GM20431 (cell line): Measurements from ENCODE around the gene TTLL12.

Experiments
- in situ Hi-C: fragments of 300-500 bp; cut with MseI, MboI; formaldehyde crosslinking; loops from one replicate; pipeline ENCODE4 v1.15.0; 2020; ENCODE audit warnings: low sequenced_read_pairs; ENCODE audit not compliant: unreplicated experiment

Gene TTLL12

DNA sequence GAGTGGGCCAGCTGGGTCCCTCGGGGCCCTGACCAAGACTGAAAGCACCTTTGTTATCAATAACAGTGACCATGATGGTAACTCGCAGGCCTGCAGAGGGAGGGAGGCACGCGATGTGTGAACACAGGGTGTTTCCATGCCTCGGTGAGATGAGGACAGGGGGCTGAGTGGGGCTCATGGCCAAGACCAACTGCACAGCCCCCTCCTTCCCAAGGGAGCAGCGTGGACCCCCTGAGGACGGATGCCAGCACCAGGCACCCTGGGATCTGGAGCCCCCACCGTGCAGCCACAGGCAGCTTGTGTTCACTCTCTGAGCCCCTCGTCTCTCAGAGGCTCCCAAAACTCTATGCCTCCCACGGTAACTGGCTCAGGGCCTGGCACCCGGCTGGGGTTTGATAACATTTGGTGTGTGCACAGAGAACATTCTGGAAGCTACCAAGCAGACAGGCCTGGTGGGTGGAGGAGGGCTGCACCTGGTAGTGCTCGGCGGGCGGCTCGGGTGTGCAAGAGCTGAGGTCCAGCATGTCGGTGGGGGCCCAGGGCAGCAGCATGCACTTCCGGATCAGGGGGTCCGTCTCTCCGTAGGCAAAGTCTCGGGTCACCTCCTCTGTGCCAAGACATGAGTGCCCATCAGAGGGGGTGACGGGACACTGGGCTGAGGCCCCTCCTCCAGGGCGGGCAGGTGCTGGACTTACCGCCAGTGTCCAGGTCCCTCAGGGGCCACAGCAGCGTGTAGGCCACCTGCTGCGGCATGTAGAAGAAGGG is 7.6 kb downstream of the TTLL12 start:
- in situ Hi-C loops = no loop called here

DNA sequence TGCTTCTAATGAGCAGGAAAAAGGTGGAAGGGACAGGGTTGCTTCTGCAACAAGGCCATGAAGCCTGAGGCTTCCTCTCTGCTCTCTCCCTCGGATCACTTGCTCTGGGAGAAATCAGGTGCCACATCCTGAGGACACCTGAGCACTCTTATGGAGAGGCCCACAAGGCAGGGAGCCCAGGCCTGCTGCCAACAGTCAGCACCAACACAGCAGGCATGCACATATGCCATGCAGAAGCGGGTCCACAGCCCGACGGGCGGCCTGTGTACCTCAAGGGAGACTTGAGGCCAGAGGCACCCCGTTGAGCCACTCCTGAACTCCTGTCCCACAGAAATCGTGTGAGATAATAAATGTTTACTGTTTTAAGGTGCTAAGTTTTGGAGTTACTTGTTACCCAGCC is 9.5 kb downstream of the TTLL12 start:
- in situ Hi-C loops = no loop called here

DNA sequence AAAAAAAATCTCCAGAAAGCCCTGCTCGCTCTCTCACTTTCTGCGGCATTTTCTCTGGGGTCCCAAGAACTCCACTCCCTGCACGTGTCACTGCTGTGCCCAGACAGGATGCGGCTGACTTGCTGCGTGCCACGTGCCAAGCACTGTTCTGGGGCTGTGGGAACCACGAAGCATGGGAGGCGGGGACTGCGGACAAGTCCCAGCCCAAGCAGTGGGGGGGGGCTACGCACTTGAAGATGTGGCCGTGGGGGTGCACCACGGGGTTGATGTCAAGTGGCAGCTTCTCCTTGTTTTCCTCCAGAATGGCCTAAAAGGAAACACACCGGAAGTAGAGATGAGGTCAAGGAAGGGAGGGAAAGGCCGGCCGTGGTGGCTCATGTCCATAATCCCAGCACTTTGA is 10.8 kb downstream of the TTLL12 start:
- in situ Hi-C loops = no loop called here

DNA sequence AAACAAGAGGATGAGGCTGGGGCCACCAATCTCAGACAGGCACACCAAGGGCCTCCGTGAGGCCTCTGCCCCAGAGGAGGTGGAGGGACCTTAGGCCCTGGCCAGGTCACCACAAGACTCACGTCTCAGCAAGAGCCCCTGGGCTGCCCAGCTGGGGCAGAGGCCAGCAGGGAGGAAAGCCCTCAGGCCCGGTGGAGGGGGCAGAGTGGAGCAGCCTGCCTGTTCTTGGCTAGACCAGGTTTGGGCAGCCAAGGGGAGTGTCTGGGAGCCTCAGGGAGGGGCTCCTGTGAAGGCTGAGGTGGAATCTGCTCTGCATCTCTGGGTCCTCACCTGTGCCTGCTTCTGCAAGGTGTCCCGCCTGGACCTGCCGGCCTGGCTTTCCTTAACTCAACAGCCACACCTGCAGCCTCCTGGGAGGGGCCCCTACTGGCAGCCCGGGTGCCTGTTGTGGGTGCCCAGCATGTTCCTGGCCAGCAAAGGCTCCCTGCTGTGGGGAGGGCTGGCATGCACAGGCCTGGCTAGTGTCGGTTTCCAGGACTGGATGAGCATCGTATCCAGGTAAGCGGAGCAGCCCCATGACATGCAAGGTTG is 11.9 kb downstream of the TTLL12 start:
- in situ Hi-C loops = no loop called here

DNA sequence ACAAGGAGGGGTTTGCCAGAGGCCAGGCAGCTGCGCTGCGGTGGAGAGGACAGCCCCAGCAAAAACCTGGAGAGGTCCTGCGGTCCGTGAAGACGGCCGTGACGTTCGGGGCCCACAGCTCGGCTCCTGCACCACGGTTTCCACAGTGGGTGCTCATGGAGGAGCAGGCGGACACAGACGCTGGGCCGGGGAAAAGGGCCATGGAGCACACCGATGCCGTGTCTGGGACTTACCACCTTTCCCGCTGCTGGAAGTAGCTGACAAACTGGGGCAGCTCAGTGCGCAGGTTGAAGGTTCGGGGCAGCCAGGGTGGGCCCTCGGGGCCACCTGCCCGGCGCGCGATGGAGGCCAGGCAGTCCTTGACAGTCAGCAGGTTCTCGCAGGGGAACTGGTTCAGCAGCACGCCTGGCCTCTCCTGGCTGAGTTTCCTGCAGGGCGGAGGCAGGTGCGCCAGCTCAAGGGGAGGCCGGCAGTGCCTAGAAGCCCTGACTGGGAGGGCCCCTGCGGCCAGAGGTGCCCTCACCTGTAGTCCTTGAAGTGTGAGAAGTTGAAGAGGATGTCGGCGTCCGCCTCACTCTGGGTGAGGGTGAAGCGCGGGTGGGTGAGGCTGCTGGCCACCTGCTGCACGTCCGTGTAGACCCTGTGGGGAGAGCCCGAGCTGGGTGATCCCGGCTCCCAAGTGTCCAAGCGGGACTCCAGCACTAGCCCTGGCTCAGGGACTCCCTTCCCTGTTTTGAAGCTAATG is 12.8 kb downstream of the TTLL12 start:
- in situ Hi-C loops = no loop called here

DNA sequence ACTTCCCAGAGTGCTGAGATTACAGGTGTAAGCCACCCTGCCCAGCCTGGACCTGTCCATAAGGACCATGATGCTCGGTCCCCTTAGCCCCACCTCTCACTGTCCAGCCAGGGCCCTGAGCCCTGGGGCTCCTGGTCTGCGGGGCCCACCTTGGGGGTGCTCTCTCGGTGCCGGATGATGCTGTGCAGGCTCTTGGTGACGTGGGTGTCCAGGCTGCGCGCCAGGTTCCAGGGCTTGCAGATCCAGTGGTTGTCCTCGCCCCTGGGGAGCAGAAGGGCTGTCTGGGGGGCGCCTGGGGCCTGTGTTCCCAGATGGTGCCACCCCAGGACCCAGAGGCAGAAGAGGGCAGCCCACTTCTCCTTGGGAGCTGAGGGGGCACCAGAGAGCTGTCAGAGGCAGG is 13.4 kb downstream of the TTLL12 start:
- in situ Hi-C loops = no loop called here

DNA sequence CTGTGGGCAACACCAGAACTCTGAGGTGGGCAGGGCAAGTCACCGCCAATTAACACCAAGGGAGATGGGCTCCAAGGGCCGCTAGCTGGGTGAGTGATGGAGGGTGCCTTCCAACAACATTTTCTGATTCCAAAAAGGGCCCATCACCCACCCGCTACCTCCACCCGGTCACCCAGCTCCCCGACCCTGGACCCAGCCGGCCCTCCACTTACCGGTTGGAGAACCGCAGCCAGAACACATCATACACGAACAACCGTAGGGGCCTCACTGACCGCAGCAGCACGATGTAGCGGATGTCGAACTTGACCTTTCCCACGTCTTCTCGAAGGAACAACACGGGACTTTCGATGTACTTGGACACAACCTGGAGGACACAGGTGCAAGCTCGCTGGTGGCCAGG is 14.7 kb downstream of the TTLL12 start:
- in situ Hi-C loops = no loop called here

DNA sequence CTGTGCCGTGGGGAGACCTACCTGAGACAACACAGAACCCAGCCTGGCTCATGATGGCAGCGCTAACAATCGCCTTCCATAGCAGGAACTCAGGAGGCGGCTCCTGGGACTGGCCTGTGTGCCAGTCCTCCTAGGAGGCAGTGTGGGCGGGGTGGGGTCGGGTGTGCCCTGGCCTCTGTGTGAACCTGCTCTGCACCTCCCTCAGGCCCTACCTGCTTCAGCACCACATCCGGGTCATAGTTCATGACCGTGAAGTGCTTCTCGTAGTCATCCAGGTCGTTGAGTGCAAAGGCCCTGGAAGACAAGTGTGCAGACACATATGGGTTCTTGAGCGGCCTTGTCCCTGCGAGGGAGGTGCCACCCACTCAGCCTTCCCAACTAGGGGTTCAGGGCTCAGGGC is 15.3 kb downstream of the TTLL12 start:
- in situ Hi-C loops = no loop called here

DNA sequence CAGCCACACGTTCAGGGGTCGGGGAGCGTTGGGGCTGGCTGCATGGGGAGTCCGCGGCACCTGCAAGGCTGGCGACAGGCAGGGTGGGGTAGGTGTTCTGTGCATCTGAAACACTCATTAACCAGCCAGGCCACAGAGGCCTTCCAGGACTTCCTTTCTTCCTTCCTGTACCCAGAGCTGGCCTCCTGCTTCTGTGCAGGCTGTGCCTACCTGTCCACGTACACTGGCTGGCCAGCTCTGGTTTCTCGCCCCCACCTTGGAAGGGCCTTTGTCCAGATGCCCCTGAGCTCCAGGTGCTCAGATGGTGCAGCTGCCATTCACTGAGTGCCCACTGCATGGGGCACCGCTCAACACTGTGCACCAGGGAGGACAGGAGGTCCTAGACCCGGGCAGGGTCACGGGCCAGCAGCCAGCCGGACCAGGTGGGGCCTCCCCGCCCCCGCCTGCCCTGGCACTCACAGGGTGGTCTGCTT is 15.9 kb downstream of the TTLL12 start:
- in situ Hi-C loops = no loop called here

DNA sequence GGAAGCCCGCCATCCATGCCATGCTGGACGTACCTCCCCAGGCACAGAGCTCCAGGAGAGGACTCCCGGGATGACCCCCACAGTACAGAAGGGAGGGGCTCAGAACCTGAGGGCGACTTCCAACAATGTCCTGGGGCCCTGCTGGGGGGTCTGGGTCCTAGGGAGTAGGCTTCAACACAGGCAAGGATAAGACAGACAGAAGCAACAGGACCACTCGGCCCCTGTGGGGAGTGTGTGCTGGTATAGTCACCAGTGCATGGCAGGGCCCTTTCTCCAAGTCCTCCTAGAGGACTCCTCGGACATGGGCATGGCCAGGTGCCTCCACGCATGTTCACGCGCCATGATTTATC is 16.8 kb downstream of the TTLL12 start:
- in situ Hi-C loops = no loop called here

DNA sequence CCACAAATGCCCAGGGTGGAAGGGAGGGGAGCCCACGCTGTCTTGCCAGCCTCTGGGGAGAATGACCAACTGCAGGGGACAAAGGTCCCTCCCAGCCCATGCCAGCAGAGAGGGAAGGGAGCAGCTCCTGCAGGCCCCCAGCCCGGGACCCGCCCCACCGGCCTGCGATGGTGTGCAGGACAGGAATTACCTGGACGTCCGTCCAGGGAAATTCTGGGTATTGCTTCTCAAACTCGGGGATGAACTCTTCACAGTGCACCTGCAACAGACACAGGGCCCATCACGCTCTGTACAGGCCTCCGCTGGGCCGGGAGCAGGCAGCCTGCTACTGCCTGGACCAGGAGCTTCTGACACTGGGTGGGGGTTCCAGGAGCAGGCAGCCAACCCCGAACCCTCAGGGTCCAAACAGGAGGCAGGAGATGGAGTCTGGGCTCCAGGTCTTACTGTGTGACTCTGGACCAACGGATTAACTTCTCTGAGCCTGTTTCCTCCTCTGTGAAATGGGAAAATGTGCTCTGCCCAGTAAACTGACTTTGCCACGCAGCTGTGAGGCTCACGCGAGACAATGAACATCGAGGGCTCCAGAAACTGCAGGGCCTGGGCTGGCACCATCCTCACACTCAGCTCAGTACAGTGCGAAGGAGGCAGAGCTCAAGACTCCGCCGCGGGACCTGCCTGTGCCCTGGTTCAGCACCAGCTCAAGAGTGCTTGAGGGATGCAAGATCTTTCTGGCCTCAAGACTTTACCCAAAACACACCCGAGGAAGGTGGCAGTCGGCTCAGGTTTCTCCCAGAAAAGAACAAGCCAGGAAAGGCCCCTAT is 17.4 kb downstream of the TTLL12 start:
- in situ Hi-C loops = no loop called here

DNA sequence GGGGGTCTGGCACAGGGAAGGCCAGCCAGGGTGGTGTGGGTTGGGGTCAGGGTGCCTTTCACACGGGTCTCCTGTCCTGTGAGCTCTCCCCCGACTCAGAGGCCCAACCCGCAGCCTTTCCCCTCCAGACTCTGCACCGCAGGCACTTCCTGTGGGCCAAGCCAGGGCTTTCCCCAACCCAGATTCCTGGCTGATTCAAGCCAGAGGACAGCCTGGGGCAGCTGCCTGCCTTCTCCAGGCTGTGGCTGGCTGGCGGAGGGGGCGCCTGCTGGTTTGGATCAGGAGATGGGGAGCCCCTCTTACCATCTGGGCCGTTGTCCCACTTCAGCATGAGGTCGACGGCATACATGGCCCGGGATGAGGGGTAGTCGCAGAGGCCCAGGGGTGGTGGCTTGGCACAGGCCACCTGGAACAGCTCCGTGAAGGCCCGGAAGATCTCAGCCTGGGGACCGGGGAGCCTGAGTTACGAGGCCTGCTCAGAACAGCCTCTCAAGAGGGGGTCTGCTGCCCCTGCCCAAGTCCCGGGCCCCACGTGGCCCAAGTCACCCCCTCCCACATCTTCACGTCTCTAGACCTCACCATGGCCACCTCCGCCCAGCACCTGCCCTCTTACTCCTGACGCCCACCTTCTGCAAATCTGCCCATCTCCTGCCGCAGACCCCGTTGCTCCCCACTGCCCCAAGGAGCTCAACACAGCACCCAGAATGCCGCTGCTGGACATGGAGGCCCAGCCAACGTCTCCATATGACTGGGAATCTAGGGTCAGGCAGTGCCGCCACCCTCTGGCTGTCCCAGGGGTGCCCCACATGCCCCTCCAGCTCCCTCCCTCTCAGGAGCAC is 18.2 kb downstream of the TTLL12 start:
- in situ Hi-C loops = no loop called here

DNA sequence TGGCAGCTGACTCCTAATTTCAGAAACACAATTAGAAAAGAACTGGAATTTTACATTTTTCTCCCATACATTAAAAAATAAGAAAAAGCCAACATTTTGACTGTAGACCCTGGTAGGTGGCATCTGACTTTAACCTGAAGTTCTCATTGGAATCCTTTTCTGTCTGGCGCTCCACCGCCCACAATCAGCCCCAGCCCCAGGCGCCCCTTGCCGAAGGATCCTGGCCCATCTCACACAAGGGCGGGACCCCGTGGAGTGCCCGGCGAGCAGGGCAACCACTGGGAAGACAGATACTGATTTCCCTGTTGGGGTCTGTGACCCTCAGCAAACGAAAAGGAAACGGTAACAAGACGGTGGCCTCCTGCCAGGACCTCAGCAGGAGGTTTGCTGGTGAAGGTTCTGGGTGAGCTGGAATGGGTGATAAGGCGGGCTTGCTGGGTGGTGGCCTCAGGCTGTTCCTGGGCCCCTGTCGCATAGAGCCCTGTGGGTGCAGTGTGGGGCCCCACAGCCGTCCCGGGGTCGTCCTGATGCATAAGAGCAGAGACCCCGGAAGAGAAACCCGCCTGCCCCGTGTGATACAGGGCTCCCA is 19.8 kb downstream of the TTLL12 start:
- in situ Hi-C loops = no loop called here

DNA sequence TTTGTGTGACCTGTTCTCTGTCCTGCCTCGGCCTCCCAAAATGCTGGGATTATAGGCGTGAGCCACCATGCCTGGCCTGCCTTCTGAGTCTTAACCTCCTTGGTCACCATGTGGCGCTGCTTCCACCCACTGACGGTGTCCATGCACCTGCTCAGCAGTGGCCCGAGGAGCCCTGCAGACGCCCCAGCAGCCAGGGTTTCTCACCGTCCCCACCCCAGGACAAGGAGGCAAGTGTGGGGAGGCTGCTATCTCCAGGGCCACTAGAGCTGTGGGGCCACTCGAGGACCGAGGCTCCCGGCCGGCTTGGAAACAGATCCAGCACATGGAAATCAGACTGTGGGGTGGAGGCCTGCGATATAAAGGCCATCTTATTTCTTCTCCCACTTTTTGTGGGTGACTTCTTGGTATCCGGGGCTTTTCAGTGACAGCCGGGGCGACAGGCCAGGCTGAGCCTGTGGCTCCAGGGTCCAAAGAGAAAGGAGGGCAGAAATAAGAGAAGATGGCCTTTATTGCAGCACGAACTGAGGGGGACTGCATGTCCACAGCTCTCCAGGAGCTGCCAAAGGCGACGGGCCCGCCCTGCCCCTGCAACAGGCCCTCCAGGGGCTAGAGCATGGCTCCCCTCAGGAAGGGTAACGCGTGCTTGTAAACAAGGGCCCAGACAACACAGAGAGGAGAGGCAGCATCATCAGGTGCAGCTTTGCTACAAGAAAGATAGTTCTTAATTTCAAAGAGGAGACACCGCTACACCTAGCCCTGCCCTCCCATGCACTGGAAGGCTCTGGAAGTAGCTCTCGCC is 20.6 kb downstream of the TTLL12 start:
- in situ Hi-C loops = no loop called here

DNA sequence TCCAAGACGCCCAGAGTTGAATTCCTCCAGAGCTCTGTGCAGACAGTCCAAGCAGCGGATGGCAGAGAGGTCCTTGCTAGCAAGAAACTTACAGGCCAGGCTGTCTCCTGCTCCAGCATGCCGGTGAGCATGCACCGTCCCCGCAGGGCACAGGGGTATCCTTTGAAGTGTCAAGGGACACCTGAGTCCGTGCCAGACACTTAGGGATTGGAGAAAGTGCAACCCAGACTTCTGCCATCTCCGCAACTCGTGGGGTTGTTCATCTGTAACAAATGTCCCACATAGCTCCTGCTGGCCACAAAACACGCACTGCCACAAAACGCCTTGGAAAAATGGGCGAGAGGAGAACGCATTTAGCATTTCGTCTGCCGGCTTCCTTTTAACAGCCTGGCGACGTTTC is 22.3 kb downstream of the TTLL12 start:
- in situ Hi-C loops = no loop called here

DNA sequence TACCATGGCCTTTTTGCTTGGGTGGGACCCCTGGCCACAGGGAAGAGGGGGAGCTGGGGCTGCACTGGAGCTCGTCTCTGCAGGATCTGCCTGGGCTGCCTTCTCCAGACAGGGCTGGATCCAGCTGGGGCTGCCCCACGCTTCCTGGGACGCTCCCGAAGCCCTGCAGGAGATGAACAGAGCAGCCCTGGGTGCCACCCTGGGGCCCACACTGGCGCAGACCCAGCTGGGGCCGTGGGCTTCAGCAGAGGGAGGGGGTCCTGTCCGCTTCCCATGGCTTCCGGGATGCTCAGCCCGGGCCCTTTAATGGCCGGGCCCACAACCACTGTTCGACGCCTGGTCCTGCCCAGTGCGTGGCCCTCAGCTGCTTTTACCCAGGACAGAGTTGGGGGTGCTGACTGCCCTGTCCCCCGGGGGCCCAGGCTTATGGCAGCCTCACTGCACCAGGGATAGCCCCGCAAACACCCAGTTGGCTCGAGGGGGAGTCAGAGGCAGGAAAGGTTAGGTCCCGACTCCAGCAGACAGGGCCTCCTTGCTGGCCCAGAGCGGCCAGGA is 23.6 kb downstream of the TTLL12 start:
- in situ Hi-C loops = no loop called here

DNA sequence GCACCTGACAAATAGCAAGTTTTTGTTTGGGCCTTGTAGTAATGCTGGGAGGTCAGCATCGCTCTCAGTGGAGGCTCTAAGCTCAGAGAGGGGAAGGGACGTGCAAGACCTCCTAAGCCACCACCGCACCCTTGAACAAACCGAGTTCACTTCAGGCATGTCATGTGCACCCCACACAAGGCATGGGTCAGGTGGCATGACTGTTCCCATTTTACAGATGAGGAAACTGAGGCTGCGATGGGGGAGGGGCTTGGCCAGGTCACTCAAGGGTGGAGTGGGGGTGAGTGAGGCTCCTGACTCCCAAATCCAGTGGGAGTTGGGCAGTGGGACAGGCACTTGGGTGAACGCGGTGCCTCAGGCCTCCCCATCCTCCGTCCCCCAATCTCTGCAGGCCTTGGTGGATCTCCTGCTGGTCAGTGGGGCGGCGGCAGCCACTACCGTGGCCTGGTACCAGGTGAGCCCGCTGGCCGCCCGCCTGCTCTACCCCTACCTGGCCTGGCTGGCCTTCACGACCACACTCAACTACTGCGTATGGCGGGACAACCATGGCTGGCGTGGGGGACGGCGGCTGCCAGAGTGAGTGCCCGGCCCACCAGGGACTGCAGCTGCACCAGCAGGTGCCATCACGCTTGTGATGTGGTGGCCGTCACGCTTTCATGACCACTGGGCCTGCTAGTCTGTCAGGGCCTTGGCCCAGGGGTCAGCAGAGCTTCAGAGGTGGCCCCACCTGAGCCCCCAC is 24.4 kb downstream of the TTLL12 start:
- in situ Hi-C loops = no loop called here
